ENCODE measurements around the gene MYO5B. TPM values are rescaled to one million over a fixed set of nuclear protein-coding genes. Genes with fewer than 3 reads are reported as not detected.

MYO5B gene
- total RNA-seq, 1 experiment from 2014 or later: 32.1 TPM

DNA sequence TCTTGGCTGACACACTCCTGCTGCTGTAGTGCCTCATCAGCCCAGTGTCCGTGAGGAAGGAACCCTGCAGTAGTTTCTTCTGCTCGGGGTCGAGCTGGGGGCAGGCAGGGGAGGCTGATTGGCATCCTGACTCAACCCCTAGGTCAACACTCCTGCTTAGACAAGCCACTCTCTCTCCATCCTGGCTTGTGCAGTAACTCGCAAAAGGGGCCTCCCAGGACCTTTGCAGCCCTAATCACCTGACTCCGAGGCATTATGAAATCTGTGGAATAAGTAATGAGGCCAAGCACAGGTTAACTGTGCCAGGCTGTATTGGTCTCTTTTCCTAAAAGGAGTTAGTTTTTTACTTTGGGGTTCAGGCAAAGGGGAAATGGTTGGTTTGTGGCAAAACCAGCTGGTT, 289.2 kb downstream of the MYO5B start:
- Histone ChIP-seq H3K79me2 (ENCODE audit: insufficient read depth, low read length) (no peaks in the 10 kb centered on the region), H3K4me3 (replicated peaks in 1 of 2; ENCODE audit: low read depth in 1 of 2, low read length in 2 of 2) (no peak overlapping the region), H2AFZ (ENCODE audit: low read depth, low read length, poor library complexity, severe bottlenecking) (no peak overlapping the region), H3K36me3 (ENCODE audit: control insufficient read depth in 1 of 2, insufficient read depth in 2 of 2, low read length in 2 of 2) (no peaks in the 10 kb centered on the region; a peak in 1 of 4 replicates), H4K20me1 (ENCODE audit: insufficient read depth) (no peaks in the 10 kb centered on the region), H3K27me3 (ENCODE audit: insufficient read depth, low read length) (no peaks in the 10 kb centered on the region), H3K9me3 (ENCODE audit: control insufficient read depth in 1 of 2, insufficient read depth in 1 of 2, low read depth in 1 of 2, low read length in 2 of 2) (no peaks in the 10 kb centered on the region), H3K4me1 (ENCODE audit: control insufficient read depth in 1 of 2, insufficient read depth in 2 of 2, low read length in 2 of 2) (no peaks in the 10 kb centered on the region), H3K4me2 (ENCODE audit: low read length) (no peak overlapping the region), H3K9ac (ENCODE audit: low read length) (no peak overlapping the region), H3K9me2 (ENCODE audit: insufficient read depth) (no peaks in the 10 kb centered on the region), H3K27ac (ENCODE audit: low read depth, low read length) (no peak overlapping the region)
- BruUV-seq (replicated peaks): no TSS peak
- intact Hi-C loops (cut with micrococcal nuclease): no loop called here
- ChIA-PET RAD21 (ENCODE audit: low non-redundant PET in 1 of 2, low total read pairs in 2 of 2, uncharacterized antibody in 2 of 2, unreplicated experiment in 2 of 2) (no interaction called here), POLR2A (no interaction called here), CTCF (no interaction called here)
- no peak for DNase-seq (ENCODE audit: low read depth, low spot score)
- no peak for ATAC-seq
- TF ChIP-seq EGR1 (IDR thresholded peaks at IDR 0.05; ENCODE audit: low read depth) (no peak), POLR2A (IDR thresholded peaks at IDR 0.05; ENCODE audit: borderline replicate concordance, extremely low read depth, insufficient read depth, insufficient read length) (no peak), JUND (IDR thresholded peaks at IDR 0.05) (no peak)
- TF ChIP-seq, protein P1, sequence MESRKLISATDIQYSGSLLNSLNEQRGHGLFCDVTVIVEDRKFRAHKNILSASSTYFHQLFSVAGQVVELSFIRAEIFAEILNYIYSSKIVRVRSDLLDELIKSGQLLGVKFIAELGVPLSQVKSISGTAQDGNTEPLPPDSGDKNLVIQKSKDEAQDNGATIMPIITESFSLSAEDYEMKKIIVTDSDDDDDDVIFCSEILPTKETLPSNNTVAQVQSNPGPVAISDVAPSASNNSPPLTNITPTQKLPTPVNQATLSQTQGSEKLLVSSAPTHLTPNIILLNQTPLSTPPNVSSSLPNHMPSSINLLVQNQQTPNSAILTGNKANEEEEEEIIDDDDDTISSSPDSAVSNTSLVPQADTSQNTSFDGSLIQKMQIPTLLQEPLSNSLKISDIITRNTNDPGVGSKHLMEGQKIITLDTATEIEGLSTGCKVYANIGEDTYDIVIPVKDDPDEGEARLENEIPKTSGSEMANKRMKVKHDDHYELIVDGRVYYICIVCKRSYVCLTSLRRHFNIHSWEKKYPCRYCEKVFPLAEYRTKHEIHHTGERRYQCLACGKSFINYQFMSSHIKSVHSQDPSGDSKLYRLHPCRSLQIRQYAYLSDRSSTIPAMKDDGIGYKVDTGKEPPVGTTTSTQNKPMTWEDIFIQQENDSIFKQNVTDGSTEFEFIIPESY (IDR thresholded peaks at IDR 0.05; ENCODE audit: extremely low read depth, insufficient replicate concordance, low read length): no peak

DNA sequence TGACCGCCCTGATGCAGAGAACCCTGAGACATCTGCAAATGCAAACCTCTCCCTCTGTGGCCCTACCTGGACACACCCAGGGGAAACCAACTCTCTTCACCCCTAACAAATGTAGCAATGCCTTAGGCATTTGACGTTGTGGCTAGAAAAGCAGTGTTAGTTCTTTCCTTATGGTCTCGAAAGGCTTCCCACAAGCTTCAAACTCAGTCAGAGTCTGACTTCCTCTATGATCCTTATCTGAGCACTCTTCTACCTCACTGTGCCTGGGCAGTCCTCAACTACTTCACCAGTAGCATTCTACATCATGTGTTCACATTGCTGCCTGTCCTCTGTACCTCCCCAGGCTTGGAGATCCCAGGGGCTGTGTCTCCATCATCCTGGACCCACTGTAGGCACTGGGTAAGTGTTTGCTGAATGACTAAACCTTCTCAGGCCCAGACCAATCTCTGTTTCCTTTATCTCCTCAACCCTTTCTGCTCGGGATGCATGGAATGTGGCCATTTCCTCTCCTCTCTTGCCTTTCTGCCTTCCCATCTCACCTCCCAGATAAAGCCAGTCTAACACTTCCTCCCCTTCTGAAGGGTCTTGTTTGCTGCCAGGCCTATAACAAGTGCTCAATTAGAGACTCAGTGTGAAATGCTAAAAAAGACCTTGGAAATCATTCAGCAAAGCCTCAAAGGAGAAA, 289.9 kb downstream of the MYO5B start:
- Histone ChIP-seq H3K27ac (ENCODE audit: low read depth, low read length) (no peak overlapping the region), H3K9me3 (ENCODE audit: control insufficient read depth in 1 of 2, insufficient read depth in 1 of 2, low read depth in 1 of 2, low read length in 2 of 2) (no peaks in the 10 kb centered on the region), H3K36me3 (ENCODE audit: control insufficient read depth in 1 of 2, insufficient read depth in 2 of 2, low read length in 2 of 2) (no peaks in the 10 kb centered on the region; a peak in 1 of 4 replicates), H3K9me2 (ENCODE audit: insufficient read depth) (no peaks in the 10 kb centered on the region), H3K4me1 (ENCODE audit: control insufficient read depth in 1 of 2, insufficient read depth in 2 of 2, low read length in 2 of 2) (no peaks in the 10 kb centered on the region), H3K27me3 (ENCODE audit: insufficient read depth, low read length) (no peaks in the 10 kb centered on the region), H3K9ac (ENCODE audit: low read length) (no peak overlapping the region), H3K4me2 (ENCODE audit: low read length) (no peak overlapping the region), H3K4me3 (replicated peaks in 1 of 2; ENCODE audit: low read depth in 1 of 2, low read length in 2 of 2) (no peak overlapping the region), H3K79me2 (ENCODE audit: insufficient read depth, low read length) (no peaks in the 10 kb centered on the region), H2AFZ (ENCODE audit: low read depth, low read length, poor library complexity, severe bottlenecking) (no peak overlapping the region), H4K20me1 (ENCODE audit: insufficient read depth) (no peaks in the 10 kb centered on the region)
- intact Hi-C loops (cut with micrococcal nuclease): no loop called here
- TF ChIP-seq, protein P2, sequence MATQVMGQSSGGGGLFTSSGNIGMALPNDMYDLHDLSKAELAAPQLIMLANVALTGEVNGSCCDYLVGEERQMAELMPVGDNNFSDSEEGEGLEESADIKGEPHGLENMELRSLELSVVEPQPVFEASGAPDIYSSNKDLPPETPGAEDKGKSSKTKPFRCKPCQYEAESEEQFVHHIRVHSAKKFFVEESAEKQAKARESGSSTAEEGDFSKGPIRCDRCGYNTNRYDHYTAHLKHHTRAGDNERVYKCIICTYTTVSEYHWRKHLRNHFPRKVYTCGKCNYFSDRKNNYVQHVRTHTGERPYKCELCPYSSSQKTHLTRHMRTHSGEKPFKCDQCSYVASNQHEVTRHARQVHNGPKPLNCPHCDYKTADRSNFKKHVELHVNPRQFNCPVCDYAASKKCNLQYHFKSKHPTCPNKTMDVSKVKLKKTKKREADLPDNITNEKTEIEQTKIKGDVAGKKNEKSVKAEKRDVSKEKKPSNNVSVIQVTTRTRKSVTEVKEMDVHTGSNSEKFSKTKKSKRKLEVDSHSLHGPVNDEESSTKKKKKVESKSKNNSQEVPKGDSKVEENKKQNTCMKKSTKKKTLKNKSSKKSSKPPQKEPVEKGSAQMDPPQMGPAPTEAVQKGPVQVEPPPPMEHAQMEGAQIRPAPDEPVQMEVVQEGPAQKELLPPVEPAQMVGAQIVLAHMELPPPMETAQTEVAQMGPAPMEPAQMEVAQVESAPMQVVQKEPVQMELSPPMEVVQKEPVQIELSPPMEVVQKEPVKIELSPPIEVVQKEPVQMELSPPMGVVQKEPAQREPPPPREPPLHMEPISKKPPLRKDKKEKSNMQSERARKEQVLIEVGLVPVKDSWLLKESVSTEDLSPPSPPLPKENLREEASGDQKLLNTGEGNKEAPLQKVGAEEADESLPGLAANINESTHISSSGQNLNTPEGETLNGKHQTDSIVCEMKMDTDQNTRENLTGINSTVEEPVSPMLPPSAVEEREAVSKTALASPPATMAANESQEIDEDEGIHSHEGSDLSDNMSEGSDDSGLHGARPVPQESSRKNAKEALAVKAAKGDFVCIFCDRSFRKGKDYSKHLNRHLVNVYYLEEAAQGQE (IDR thresholded peaks at IDR 0.05; ENCODE audit: low read depth): no peak
- TF ChIP-seq JUND (IDR thresholded peaks at IDR 0.05) (no peak), SRF (IDR thresholded peaks at IDR 0.05; ENCODE audit: low read depth) (no peak), SP1 (IDR thresholded peaks at IDR 0.05; ENCODE audit: low read depth) (no peak), EZH2phosphoT487 (IDR thresholded peaks at IDR 0.05; ENCODE audit: borderline replicate concordance) (no peak), EZH2 (IDR thresholded peaks at IDR 0.05) (no peak), RAD21 (IDR thresholded peaks at IDR 0.05; ENCODE audit: low read depth) (no peak), SIN3A (IDR thresholded peaks at IDR 0.05; ENCODE audit: low read depth) (no peak), POLR2A (IDR thresholded peaks at IDR 0.05; ENCODE audit: borderline replicate concordance, extremely low read depth, insufficient read depth, insufficient read length) (no peak)
- RAD21 ChIA-PET (ENCODE audit: low non-redundant PET in 1 of 2, low total read pairs in 2 of 2, uncharacterized antibody in 2 of 2, unreplicated experiment in 2 of 2): no interaction called here
- CTCF ChIA-PET: no interaction called here
- DNase-seq (ENCODE audit: low read depth, low spot score) (no peak), ATAC-seq (no peak)
- BruUV-seq (replicated peaks): no TSS peak
- POLR2A ChIA-PET: no interaction called here
